SK-MEL-5 (cell line): Measurements from ENCODE around the gene PROM1. TPM values are rescaled to one million over a fixed set of nuclear protein-coding genes. Genes with fewer than 3 reads are reported as not detected.

Experiments used
- DNase-seq: peaks from one replicate; pipeline ENCODE4 v3.0.0-alpha.2; 2016; ENCODE audit warnings: low read depth, low spot score
- in situ Hi-C: cut with HindIII; loops from 2 replicates; pipeline ENCODE4 v1.10.0; 2016; ENCODE audit warnings: low sequenced_read_pairs, high pct_unique_total_duplicates, low pct_unique_long_range_greater_than_20kb
- total RNA-seq: library from RNA; depleted of rRNA; stranded (reverse); fragments of >200 nt; shearing (Covaris generic); gene quantifications from 2 replicates; pipeline ENCODE4 v1.2.3, GENCODE V29; 2014

PROM1 gene
- total RNA-seq, 1 experiment from 2014 or later = 3.1 TPM

- in situ Hi-C loops = no loop called here
- DNase-seq = no peak
Measured at GRCh38 chr4:15948826-15949225, 135.0 kb downstream of the PROM1 start.

- in situ Hi-C loops = no loop called here
- DNase-seq = no peak
Measured at GRCh38 chr4:15947684-15948083, 136.1 kb downstream of the PROM1 start.

GRCh38 chr4:15945516-15945915, 138.3 kb downstream of the PROM1 start:
- in situ Hi-C loops = no loop called here
- no peak for DNase-seq

- in situ Hi-C loops = no loop called here
- DNase-seq = no peak
Measured at GRCh38 chr4:15944895-15945294, 138.9 kb downstream of the PROM1 start.

GRCh38 chr4:15942283-15942682, 141.5 kb downstream of the PROM1 start:
- DNase-seq = no peak
- in situ Hi-C loops = no loop called here

- DNase-seq = no peak
- in situ Hi-C loops = no loop called here
Measured at GRCh38 chr4:15938640-15939039, 145.2 kb downstream of the PROM1 start, which contains the start of gene FGFBP1. Gene FGFBP1 (minus strand): TSS chr4:15938740. CDS start chr4:15936632, 2,108 bp downstream.

GRCh38 chr4:15938182-15938581, 145.6 kb downstream of the PROM1 start:
- in situ Hi-C loops = no loop called here
- no peak for DNase-seq

GRCh38 chr4:15936495-15936894, 147.3 kb downstream of the PROM1 start:
- no peak for DNase-seq
- in situ Hi-C loops = no loop called here

GRCh38 chr4:15935504-15936402, 148.1 kb downstream of the PROM1 start:
- in situ Hi-C loops = no loop called here
- DNase-seq = no peak

GRCh38 chr4:15934259-15934658, 149.6 kb downstream of the PROM1 start:
- DNase-seq = no peak
- in situ Hi-C loops = no loop called here

- no peak for DNase-seq
- in situ Hi-C loops = no loop called here
Measured at GRCh38 chr4:15931451-15932210, 152.2 kb downstream of the PROM1 start.

GRCh38 chr4:15930314-15930713, 153.5 kb downstream of the PROM1 start:
- DNase-seq = no peak
- in situ Hi-C loops = no loop called here

GRCh38 chr4:15929540-15929939, 154.3 kb downstream of the PROM1 start:
- no peak for DNase-seq
- in situ Hi-C loops = no loop called here

- in situ Hi-C loops = no loop called here
- DNase-seq = no peak
Measured at GRCh38 chr4:15928883-15929282, 154.9 kb downstream of the PROM1 start.

GRCh38 chr4:15926486-15926885, 157.3 kb downstream of the PROM1 start:
- DNase-seq = no peak
- in situ Hi-C loops = no loop called here

GRCh38 chr4:15925830-15926229, 158.0 kb downstream of the PROM1 start:
- in situ Hi-C loops = no loop called here
- no peak for DNase-seq

GRCh38 chr4:15921592-15921932, 162.3 kb downstream of the PROM1 start:
- no peak for DNase-seq
- in situ Hi-C loops = no loop called here

- in situ Hi-C loops = no loop called here
- DNase-seq = peak; percentile 9
Measured at GRCh38 chr4:15920723-15921591, 162.9 kb downstream of the PROM1 start.
